GM19238 (cell line): ENCODE results near the gene PHYHIPL.
"Not testable (repeated sequence)": the region's sequence is repeated elsewhere in the genome, so short reads cannot be mapped to it uniquely, and the experiment has no call there.

Source experiments
- DNase-seq: peaks from one replicate; pipeline ENCODE4 v3.0.0; 2011; ENCODE audit warnings: low spot score; ENCODE audit not compliant: insufficient read length

Gene PHYHIPL

DNA sequence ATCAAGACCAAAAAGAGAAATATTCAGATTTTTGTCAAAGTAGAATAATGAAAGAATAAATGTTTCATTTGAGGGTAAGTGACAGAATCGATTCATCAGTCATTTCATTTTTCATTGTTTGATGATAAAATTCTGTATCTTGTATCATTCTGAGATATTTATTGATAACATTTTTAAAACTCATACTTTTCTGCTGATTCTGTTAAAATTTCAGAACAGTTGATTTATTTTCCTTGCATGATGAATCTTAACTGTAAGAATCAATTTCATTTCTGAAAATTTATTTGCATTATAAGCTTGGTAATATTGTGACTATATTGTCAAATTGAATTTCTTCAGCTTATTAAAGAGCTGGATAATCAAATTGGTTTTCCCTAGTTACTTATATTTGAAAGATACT lies 13.9 kb downstream of the PHYHIPL start:
- no peak for DNase-seq

DNA sequence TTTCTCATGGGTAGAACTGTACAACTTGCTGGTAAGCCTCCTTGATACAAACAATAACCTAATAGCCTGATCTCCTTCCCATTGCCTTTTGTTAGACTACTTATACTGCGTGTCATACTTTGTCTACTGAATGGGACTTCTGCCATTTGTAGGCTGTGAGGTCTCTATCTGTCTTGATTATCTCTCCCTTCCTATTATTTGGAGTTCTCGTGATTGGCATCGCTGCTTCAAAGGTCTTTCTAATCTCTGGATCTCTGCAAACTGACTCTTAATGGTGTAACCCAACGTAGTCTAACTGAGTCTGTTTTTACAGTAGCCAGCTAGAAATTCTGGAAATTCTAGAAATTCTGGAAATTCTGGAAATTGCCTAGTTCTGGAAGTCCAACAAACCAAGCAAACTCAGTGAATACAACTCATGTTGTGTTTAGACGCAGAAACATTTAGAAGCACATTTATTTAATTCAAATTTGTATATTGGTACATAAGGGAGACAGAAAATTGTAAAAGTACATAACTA lies 29.8 kb downstream of the PHYHIPL start:
- no peak for DNase-seq

DNA sequence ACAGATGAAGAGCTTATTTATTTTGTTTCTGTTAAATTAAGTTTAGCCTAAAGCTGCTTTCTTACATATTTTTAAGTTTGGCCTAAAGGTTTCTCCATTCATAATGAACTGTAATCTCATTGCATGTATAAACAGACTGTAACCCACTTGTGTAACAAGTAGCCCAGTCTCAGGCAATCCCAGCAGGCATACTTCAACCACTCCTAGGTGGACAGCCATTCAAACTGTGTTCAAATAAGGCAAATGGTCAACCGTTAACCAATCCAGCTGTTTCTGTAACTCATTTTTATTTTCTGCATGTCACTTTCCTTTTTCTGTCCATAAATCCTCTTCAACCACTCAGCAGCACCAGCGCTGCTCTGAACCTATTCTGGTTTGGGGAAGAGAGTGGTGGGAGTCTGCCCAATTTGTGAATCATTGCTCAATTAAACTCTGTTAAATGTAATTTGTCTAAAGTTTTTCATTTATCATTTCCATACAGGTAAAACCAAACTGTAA lies 35.9 kb downstream of the PHYHIPL start:
- no peak for DNase-seq

DNA sequence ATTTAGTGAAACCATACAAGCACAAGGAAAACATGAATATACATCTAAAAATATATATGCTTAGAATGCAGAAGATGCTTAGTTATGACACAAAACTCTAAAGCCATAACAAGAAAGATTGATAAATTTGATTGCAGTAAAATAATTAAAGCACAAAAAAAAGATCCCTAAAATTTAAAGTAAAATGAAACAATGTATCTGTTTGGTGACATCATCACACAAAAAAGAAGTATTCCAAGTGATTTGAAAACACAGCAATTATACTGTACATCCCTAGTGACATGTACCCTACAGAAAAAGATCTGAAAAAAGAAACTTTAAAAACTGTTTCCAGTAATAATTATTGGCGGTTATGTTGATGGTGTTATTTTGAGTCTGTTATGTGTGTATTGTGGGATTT lies 37.7 kb downstream of the PHYHIPL start:
- DNase-seq, result no peak

DNA sequence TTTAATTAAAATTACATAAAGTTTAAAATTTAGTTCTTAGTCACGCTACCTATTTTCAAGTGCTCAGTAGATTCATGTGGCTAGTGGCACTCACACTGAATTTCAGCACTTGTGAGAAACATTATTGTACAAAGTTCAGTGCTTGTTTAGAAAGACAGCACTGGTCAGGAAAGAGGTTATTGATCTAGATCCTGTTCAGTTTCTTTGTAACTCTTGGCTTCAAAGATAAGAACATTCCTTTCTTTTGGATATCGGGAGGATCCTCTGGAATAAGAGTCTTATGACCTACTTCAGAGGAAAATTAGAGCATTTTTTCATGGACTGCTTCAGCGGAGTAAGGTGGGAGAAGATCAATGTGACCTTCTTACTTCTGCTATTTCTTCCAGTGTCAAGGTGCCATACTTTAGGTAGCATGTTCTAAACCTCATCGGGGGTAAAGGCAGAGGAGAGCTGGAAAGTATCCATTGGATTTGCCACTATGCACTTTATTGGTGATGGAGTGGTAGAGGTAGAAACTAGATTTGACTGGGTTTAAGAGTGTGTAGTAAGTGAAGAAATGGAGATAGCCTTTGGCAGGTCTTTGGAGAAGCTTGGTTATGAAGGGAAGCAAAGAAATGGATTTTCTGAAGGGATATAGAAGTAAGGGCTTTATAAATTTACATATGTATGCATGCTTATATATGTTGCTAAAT lies 39.9 kb downstream of the PHYHIPL start:
- no peak for DNase-seq

DNA sequence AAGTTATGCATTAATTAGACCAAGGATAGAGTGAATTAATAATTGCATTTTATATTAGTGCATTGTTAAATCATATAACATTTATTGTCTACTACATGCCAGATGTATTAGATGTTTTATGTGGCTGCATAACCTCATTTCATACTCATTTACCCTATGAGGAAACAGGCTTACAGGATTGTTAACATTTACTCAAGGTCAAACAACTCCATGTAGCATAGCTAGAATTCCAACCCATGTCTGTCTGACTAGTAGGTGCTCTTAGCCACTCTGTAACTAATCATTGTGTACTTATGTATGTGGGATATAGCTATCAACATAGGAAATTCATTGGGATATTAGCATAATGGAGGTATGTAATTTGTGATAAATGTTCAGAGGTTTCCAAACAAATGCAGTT lies 46.3 kb downstream of the PHYHIPL start:
- DNase-seq, result no peak

DNA sequence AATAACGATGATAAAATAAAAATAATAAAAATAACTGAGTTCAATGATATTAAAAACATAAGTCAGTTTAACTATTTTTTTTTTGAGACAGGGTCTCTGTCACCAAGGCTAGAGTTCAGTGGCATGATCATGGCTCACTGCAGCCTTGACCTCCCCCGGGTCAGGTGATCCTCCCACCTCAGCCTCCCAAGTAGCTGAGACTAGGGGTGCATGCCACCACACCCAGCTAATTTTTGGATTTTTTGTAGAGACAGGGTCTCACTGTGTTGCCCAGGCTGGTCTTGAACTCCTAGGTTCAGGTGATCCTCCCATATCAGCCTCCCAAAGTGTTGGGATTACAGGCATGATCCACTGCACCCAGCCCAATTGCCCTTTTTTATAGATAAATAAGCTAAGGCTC lies 47.2 kb downstream of the PHYHIPL start:
- not testable (repeated sequence) for DNase-seq

DNA sequence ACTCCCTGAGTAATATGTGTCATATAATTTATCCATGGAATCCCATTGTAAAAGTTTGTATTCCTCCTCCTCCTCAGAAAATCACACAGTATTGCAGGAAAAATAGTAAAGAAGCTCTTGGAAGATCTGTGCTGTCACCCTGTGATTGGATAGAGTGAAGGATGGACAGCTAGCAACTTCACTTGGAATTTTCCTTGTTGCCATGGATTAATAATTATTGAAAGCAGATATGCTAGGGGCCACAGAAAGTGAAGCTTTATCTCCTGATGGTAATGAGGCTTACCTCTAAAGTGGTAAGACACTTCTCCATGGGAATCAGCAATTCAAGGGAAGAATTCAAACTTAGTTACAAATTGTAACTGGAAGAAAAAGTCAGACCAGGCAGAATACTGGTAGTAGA lies 48.8 kb downstream of the PHYHIPL start:
- no peak for DNase-seq

DNA sequence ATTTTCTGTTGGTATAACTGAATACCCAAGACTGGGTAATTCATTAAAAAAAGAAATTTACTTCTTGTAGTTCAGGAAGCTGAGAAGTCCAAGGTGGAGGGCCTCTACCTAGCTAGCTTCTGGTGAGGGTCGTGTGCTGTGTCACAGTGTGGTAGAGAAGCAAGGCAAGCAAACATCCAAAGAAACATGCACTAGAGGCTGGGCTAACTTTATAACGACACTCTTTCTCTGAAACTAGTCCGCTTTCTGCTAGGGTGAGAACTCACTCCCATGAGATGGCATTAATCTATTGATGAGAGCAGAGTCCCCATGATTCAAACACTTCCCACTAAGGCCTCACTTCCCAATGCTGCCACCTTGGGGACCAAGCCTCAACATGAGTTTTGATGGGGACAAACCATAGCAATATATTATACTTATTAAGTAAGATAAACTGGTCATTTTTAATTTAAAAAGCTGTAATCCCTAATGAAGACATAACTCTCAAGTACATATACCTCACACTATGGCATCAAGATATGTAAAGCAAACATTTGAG lies 50.8 kb downstream of the PHYHIPL start:
- no peak for DNase-seq

DNA sequence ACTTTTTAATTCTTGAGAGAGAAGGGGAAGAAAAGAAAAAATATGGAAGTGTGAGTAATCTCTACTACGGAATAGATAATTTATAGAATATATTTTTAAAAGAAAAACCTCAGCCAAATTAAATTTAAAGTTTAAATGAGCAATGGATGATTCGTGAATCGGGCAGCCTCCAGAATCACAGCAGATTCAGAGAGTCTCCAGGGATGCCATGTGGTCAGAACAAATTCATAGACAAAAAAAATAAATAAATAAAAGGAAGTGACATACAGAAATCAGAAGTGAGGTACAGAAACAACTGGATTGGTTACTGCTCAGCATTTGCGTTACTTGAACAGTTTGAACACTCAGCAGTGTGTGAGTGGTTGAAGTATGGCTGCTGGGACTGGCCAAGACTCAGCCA lies 53.0 kb downstream of the PHYHIPL start:
- no peak for DNase-seq

DNA sequence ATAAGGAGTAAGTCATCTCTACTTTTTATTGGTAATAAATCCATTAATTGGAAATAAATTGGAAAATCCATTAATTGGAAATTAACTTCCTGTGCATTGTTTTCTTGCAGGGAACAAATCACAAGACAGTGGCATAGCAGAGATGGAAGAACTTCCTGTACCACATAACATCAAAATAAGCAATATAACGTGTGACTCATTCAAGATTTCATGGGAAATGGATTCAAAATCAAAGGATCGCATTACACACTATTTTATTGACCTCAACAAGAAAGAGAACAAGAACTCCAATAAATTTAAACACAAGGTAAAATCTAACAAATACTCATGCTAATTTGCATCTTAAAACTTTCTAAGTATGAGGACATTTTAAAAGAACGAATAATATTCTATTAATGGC lies 57.8 kb downstream of the PHYHIPL start:
- no peak for DNase-seq

DNA sequence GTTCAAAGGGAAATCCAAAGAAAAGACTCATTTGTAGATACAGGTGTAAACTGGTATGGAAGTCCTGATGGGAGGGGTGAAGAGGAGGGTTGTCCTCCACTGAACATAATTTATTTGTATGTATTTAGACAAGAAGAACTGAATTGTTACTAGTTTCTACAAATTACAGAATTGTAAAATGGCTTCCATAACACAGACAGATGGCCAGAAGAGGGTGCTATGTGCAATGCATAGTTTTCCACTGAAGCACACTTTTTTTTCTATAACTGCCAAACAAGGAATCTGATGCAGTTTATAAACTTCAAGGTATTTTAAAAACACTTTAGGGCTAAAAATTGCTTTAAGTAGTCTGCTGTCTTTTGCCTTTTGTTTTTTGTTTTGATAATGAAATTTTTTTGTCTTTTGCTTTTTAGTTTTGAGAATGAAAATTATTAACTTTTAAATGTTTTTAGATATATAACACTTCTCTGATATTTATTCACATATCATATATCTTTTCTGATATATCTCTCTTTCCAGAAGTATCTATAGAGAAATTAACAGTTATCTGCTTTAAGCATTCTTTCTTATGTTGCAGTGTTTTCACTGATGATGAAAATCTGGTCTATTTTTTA lies 58.5 kb downstream of the PHYHIPL start:
- no peak for DNase-seq

DNA sequence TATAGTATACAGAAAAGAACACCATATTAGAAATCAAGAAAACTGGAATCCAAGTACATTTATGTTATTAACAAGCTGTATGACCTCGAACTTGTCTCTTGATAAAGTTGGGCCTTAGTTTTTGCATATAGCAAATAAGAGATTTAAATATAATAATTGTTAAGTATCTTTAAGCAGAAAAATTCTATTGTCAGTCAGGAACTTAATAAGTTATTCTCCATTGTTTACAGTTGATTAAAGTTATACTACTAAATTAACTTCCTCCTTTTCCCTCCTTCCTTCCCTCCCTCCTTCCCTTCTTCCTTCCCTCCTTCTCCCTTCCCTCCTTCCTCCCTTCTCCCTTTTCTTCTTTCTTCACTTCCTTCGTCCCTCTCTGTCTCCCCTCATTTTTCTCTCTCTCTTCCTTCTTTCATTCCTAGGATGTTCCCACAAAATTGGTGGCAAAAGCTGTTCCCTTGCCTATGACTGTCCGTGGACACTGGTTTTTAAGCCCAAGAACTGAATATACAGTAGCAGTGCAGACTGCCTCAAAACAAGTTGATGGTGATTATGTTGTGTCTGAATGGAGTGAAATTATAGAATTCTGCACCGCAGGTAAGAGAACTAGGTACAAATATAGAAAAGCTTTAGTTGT lies 59.7 kb downstream of the PHYHIPL start:
- DNase-seq, result no peak

DNA sequence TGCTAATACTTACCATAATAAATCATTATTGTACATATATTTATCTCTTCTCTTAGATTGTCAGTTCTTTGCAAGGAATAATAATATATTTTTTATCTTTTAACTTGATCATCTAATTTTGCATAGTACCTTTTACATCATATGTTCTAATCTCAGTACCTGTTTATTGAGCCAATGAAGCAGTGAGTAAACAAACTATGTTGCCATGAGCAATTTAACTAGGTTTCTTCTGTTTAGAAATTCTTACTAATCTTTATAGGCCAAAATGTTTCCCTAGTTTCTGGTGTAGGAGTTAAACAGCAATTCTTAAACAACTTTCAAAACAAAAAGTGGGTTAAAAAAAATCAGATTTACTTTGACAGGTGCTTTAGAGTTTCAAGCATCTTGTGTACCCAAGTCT lies 61.3 kb downstream of the PHYHIPL start:
- no peak for DNase-seq

DNA sequence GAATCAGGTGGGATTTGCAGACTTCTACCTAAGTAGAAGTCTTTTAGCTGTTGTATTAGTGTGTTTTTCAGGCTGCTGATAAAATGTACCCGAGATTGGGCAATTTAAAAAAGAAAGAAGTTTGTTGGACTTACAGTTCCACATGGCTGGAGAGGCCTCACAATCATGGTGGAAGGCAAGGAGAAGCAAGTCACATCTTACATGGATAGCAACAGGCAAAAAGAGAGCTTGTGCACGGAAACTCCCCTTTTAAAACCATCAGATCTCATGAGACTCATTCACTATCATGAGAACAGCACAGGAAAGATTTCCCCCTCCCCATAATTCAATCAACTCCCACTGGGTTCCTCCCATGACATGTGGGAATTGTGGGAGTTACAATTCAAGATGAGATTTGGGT lies 62.7 kb downstream of the PHYHIPL start:
- DNase-seq, result not testable (repeated sequence)

DNA sequence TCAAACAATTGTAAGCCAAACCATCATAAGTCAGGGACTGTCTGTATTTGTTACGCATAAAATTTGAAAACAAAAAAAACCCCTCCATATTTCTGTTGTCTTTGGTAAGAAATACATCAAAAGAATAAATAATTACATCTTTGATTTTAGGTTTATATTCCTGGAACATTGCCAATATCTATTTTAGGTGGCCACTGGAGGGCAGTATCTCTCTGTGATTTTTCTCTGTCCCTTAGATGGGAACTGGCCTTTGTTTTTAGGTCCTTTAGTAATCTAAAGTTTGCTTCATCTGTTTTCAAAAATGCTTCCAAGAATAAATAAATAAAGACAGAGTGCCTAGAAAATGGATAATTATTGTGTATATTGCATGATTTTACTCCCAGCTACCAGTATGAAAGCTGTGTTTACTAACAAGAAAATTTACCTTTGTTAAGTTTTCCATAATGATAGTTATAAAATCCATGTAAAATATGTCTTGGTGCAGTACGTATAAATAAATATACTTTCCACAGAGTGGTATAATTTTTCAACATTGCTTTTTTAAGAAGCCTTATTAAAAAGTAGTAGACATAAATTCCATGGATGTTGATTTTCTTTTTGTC lies 64.2 kb downstream of the PHYHIPL start:
- no peak for DNase-seq

DNA sequence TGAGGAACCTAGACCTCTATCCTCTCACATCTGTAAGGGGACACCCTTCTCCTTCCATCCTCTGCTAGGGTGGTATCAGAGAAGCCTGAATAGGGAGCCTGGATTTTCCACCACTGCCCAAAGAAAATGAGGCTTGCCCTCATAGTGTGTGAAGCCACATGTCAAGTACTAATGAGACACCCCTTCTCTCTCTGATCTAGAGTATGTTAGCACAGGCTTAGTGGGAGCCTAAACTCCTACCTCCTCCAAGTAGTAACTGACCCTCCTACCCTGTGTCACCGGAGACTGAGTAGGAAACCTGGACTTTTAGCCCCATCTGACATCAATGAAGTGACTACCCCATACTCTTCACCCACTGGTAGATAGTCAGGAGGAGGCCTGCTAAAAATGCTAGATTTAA lies 65.6 kb downstream of the PHYHIPL start:
- DNase-seq, result no peak

DNA sequence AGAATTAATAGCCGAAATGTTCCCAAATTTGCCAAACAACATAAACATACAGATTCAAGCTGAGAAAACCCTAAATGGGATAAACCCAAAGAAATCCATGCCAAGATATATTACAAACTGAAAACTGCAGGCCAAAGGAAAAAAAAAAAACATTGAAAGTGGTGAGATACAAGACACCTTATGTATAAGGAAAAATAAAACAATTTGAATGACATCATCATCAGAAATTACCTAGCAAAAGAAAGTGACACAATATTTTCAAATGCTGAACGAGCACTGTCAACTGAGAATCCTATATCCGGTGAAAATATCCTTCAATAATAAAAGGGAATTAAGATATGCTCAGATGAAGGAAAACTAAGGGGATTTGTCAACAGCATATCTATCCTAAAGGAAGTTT lies 66.5 kb downstream of the PHYHIPL start:
- DNase-seq, result no peak

DNA sequence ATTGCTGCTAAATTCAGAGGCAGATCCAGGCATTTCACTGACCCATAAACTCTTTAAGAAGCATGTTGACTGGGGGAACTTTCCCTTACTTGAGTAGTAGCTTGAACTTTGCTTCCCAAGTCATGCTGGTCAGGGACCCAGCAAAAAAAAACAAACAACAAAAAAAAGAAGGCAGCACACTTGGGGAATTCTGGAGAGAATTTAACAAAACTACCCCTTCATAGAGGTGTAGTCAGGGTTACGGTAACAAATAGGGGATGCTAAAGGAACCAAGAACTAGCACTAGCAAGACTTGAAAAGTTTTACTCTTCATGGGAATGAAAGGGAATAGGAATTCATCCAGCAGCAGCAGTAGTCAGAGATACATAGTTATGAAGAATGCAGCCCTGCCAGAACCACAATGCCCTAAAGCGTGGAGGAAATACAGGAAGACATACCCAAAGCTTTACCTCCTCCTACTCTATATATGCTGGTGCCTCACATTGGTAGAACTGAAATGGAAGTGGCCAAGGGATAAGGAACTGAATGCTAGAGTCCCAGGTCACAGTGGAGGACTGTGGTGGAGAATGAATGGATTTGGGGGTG lies 67.3 kb downstream of the PHYHIPL start:
- no peak for DNase-seq

DNA sequence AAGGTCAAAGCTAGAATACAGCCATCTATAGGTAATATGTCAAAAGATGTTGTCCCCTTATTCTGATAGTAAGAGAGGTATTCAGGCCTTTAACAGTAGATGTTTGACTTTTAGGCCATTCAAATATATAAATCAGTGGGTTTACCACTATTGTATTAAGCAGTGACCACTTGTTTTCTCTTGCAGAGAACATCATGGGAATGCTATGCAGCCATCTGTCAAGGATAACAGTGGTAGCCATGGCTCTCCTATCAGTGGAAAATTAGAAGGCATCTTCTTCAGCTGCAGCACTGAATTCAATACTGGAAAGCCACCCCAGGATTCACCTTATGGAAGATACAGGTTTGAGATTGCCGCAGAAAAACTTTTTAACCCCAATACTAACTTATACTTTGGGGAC lies 68.4 kb downstream of the PHYHIPL start:
- DNase-seq, result no peak

DNA sequence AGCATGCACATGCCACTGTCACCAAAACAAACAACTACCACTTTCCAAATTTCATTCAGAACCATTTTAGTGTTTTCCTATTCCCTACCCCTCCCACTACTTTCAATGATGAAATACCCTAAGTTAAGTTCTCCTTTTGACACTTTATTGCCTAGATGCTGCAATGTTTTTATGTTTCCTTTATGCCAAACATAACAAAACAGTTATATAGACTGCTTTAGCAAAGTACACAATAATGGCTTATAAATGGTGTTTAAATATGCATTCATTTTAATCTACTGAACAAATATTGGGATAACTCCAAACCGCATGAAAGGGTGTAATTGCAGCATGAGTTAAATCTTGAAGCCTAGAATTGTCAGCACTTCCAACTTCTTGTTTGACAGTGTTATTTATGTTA lies 69.2 kb downstream of the PHYHIPL start:
- DNase-seq, result no peak

DNA sequence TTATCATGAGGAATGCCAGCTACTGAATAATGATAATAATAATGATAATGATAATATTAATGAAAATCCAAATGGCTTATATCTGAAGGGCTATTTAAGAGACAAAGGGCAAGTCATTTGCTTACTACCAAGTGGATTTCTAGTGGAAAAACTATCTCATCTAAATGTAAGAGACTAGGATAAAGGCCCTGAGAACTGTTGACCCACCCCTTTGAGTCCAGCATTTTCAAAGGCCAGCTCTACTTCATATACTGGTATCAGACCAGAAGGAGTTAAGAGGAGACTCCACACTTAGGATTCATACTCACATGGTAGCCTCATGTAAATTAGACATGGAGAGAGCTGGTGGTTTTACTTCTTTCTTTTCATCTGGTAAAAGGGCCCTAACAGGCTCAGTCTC lies 76.0 kb downstream of the PHYHIPL start:
- DNase-seq, result no peak
